SK-N-SH treated with all-trans-retinoic acid at 6 μM for 48 hours (cell line): ENCODE measurements around the gene HSF2BP.
"Not testable (repeated sequence)": the region's sequence is repeated elsewhere in the genome, so short reads cannot be mapped to it uniquely, and the experiment has no call there.

Experiments
- ATAC-seq: fragments of 200-7000 bp; cut with Tn5 transposase; 3 replicates; pipeline ENCODE4 v1.9.1; 2020; ENCODE audit warnings: mild to moderate bottlenecking, moderate library complexity
- ARNTL ChIP-seq: fragments of 450-650 bp; formaldehyde crosslinking; IDR thresholded peaks from 2 replicates; pipeline ENCODE4 v1.5.0; 2020; ENCODE audit warnings: low read depth, mild to moderate bottlenecking, moderate library complexity, borderline replicate concordance
- CSDC2 ChIP-seq: fragments of 250-450 bp; sonication (Bioruptor Pico); IDR thresholded peaks from 2 replicates; pipeline ENCODE4 v1.5.0; 2020; ENCODE audit warnings: mild to moderate bottlenecking, moderate library complexity
- OSR1 ChIP-seq: fragments of 250-450 bp; sonication (Bioruptor Pico); IDR thresholded peaks from 2 replicates; pipeline ENCODE4 v1.8.0; 2022; ENCODE audit warnings: moderate library complexity, mild to moderate bottlenecking, inconsistent platforms
- PATZ1 ChIP-seq: fragments of 250-450 bp; sonication (Bioruptor Pico); IDR thresholded peaks from 2 replicates; pipeline ENCODE4 v1.8.0; 2020; ENCODE audit warnings: mild to moderate bottlenecking, moderate library complexity, borderline replicate concordance
- RARB ChIP-seq: fragments of 250-450 bp; sonication (Bioruptor Pico); IDR thresholded peaks from 2 replicates; pipeline ENCODE4 v1.8.0; 2021; ENCODE audit warnings: mild to moderate bottlenecking, moderate library complexity
- SNAI2 ChIP-seq: fragments of 250-450 bp; sonication (Bioruptor Pico); IDR thresholded peaks from 2 replicates; pipeline ENCODE4 v1.5.0; 2020; ENCODE audit warnings: mild to moderate bottlenecking, moderate library complexity
- TCF4 ChIP-seq: fragments of 250-450 bp; sonication (Bioruptor Pico); IDR thresholded peaks from 2 replicates; pipeline ENCODE4 v1.8.0; 2021; ENCODE audit warnings: mild to moderate bottlenecking, moderate library complexity, borderline replicate concordance
- ZC3H10 ChIP-seq: fragments of 250-450 bp; sonication (Bioruptor Pico); IDR thresholded peaks from 2 replicates; pipeline ENCODE4 v1.5.1; 2021; ENCODE audit warnings: mild to moderate bottlenecking, moderate library complexity
- ZFP3 ChIP-seq: fragments of 250-450 bp; sonication (Bioruptor Pico); IDR thresholded peaks from 2 replicates; pipeline ENCODE4 v1.5.0; 2020; ENCODE audit warnings: mild to moderate bottlenecking, moderate library complexity
- ZFP30 ChIP-seq: fragments of 450-650 bp; formaldehyde crosslinking; IDR thresholded peaks from 2 replicates; pipeline ENCODE4 v1.5.0; 2022; ENCODE audit warnings: mild to moderate bottlenecking, moderate library complexity
- ZNF70 ChIP-seq: fragments of 450-650 bp; formaldehyde crosslinking; IDR thresholded peaks from 2 replicates; pipeline ENCODE4 v1.5.0; 2020; ENCODE audit warnings: mild to moderate bottlenecking, moderate library complexity
- ZNF8 ChIP-seq: fragments of 450-650 bp; formaldehyde crosslinking; IDR thresholded peaks from 2 replicates; pipeline ENCODE4 v1.5.0; 2020; ENCODE audit warnings: mild to moderate bottlenecking, moderate library complexity
- TF ChIP-seq, protein P1 (sequence below): fragments of 250-450 bp; sonication (Bioruptor Pico); IDR thresholded peaks from 2 replicates; pipeline ENCODE4 v1.8.0; 2021; ENCODE audit warnings: low read depth, mild to moderate bottlenecking, moderate library complexity, borderline replicate concordance
- TF ChIP-seq, protein P2 (sequence below): fragments of 250-450 bp; sonication (Bioruptor Pico); IDR thresholded peaks from 2 replicates; pipeline ENCODE4 v1.5.0; 2020; ENCODE audit warnings: mild to moderate bottlenecking, moderate library complexity
- TF ChIP-seq, protein P3 (sequence below): fragments of 250-450 bp; sonication (Bioruptor Pico); IDR thresholded peaks from 2 replicates; pipeline ENCODE4 v1.5.1; 2020; ENCODE audit warnings: low read depth, mild to moderate bottlenecking, moderate library complexity

Gene HSF2BP

GRCh38 chr21:43702785-43703034 is 43.4 kb upstream of the HSF2BP start:
- TF ChIP-seq, protein P1, sequence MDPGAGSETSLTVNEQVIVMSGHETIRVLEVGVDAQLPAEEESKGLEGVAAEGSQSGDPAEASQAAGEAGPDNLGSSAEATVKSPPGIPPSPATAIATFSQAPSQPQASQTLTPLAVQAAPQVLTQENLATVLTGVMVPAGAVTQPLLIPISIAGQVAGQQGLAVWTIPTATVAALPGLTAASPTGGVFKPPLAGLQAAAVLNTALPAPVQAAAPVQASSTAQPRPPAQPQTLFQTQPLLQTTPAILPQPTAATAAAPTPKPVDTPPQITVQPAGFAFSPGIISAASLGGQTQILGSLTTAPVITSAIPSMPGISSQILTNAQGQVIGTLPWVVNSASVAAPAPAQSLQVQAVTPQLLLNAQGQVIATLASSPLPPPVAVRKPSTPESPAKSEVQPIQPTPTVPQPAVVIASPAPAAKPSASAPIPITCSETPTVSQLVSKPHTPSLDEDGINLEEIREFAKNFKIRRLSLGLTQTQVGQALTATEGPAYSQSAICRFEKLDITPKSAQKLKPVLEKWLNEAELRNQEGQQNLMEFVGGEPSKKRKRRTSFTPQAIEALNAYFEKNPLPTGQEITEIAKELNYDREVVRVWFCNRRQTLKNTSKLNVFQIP, result no peak
- TF ChIP-seq, all 23 proteins: peak for 0
- ATAC-seq, result no peak

- TF ChIP-seq ZNF70 (CRISPR knock-in tag) (no peak), ARNTL (CRISPR knock-in tag) (no peak), RARB (no peak)
- TF ChIP-seq, protein P2, sequence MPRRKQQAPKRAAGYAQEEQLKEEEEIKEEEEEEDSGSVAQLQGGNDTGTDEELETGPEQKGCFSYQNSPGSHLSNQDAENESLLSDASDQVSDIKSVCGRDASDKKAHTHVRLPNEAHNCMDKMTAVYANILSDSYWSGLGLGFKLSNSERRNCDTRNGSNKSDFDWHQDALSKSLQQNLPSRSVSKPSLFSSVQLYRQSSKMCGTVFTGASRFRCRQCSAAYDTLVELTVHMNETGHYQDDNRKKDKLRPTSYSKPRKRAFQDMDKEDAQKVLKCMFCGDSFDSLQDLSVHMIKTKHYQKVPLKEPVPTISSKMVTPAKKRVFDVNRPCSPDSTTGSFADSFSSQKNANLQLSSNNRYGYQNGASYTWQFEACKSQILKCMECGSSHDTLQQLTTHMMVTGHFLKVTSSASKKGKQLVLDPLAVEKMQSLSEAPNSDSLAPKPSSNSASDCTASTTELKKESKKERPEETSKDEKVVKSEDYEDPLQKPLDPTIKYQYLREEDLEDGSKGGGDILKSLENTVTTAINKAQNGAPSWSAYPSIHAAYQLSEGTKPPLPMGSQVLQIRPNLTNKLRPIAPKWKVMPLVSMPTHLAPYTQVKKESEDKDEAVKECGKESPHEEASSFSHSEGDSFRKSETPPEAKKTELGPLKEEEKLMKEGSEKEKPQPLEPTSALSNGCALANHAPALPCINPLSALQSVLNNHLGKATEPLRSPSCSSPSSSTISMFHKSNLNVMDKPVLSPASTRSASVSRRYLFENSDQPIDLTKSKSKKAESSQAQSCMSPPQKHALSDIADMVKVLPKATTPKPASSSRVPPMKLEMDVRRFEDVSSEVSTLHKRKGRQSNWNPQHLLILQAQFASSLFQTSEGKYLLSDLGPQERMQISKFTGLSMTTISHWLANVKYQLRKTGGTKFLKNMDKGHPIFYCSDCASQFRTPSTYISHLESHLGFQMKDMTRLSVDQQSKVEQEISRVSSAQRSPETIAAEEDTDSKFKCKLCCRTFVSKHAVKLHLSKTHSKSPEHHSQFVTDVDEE (CRISPR knock-in tag), result no peak
- no peak for ATAC-seq
Measured at GRCh38 chr21:43701936-43702784, 42.9 kb upstream of the HSF2BP start.

GRCh38 chr21:43699933-43700599 is 40.8 kb upstream of the HSF2BP start:
- ATAC-seq, result no peak
- TF ChIP-seq ZFP3 (no peak), SNAI2 (CRISPR knock-in tag) (no peak), ZFP30 (CRISPR knock-in tag) (no peak), RARB (no peak), ZC3H10 (CRISPR knock-in tag) (no peak), ARNTL (CRISPR knock-in tag) (no peak)
- TF ChIP-seq, protein P3, sequence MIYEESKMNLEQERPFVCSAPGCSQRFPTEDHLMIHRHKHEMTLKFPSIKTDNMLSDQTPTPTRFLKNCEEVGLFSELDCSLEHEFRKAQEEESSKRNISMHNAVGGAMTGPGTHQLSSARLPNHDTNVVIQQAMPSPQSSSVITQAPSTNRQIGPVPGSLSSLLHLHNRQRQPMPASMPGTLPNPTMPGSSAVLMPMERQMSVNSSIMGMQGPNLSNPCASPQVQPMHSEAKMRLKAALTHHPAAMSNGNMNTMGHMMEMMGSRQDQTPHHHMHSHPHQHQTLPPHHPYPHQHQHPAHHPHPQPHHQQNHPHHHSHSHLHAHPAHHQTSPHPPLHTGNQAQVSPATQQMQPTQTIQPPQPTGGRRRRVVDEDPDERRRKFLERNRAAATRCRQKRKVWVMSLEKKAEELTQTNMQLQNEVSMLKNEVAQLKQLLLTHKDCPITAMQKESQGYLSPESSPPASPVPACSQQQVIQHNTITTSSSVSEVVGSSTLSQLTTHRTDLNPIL (CRISPR knock-in tag), result no peak

DNA sequence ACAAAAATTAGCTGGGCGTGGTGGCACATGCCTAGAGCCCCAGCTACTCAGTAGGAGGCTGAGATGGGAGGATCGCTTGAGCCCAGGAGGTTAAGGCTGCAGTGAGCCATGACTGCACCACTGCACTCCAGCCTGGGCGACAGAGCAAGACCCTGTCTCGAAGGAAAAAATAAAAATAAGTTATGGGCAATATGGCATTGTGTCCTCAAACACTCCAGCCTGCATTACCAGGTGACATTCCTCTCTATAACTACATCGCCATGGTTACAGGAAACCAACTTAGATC is 40.1 kb upstream of the HSF2BP start:
- not testable (repeated sequence) for ATAC-seq

GRCh38 chr21:43697758-43698643 is 38.7 kb upstream of the HSF2BP start:
- no peak for ATAC-seq
- no peak for TF ChIP-seq ARNTL (CRISPR knock-in tag)
- TF ChIP-seq, protein P2 (CRISPR knock-in tag), result no peak
- no peak for TF ChIP-seq TCF4
- TF ChIP-seq CSDC2, result no peak
- no peak for TF ChIP-seq ZNF8
- TF ChIP-seq SNAI2 (CRISPR knock-in tag), result no peak
- no peak for TF ChIP-seq PATZ1 (CRISPR knock-in tag)
- TF ChIP-seq OSR1, result no peak
